C4-2B (cell line): ENCODE data around the gene ASXL3.

Experiments used
- H3K27ac ChIP-seq: fragments of 450-650 bp; 2 replicates; pipeline ENCODE4 v1.5.1; 2017
- CTCF ChIP-seq: fragments of 450-650 bp; conservative IDR thresholded peaks from 2 replicates; pipeline ENCODE4 v1.5.1; 2017; ENCODE audit warnings: mild to moderate bottlenecking
- ZFX ChIP-seq: fragments of 450-650 bp; IDR thresholded peaks from 2 replicates; pipeline ENCODE4 v1.6.1; 2017

The ASXL3 gene

GRCh38 chr18:33712719-33713118 lies 134.7 kb downstream of the ASXL3 start:
- H3K27ac ChIP-seq, result no peak overlapping the region
- no peak for TF ChIP-seq CTCF
- TF ChIP-seq ZFX, result no peak

GRCh38 chr18:33716061-33716683 lies 138.2 kb downstream of the ASXL3 start:
- no peak for TF ChIP-seq ZFX
- no peak for TF ChIP-seq CTCF
- H3K27ac ChIP-seq, result no peak overlapping the region

GRCh38 chr18:33717339-33717738 lies 139.3 kb downstream of the ASXL3 start:
- no peak for TF ChIP-seq ZFX
- H3K27ac ChIP-seq, result no peak overlapping the region

GRCh38 chr18:33720133-33720532 lies 142.1 kb downstream of the ASXL3 start:
- TF ChIP-seq ZFX (no peak), CTCF (no peak)
- H3K27ac ChIP-seq, result no peak overlapping the region

GRCh38 chr18:33729556-33729955 lies 151.5 kb downstream of the ASXL3 start:
- TF ChIP-seq ZFX, result no peak
- H3K27ac ChIP-seq, result no peak overlapping the region

GRCh38 chr18:33733376-33733775 lies 155.4 kb downstream of the ASXL3 start:
- no peak for TF ChIP-seq ZFX
- TF ChIP-seq CTCF, result no peak
- H3K27ac ChIP-seq, result no peak overlapping the region

- H3K27ac ChIP-seq, result no peak overlapping the region
- TF ChIP-seq ZFX (no peak), CTCF (no peak)
Observed at GRCh38 chr18:33735428-33735827, 157.4 kb downstream of the ASXL3 start.

- TF ChIP-seq CTCF, result no peak
- no peak for TF ChIP-seq ZFX
- H3K27ac ChIP-seq, result no peak overlapping the region
Observed at GRCh38 chr18:33741760-33742159, 163.7 kb downstream of the ASXL3 start.
